GM19324 (cell line): ENCODE measurements around the gene COL16A1.

Source experiments
- ATAC-seq: cut with Tn5 transposase; IDR thresholded peaks from one replicate; pipeline ENCODE4 v1.9.1; 2021; ENCODE audit warnings: mild to moderate bottlenecking, moderate library complexity; ENCODE audit not compliant: unreplicated experiment, low FRiP score

COL16A1 gene

DNA sequence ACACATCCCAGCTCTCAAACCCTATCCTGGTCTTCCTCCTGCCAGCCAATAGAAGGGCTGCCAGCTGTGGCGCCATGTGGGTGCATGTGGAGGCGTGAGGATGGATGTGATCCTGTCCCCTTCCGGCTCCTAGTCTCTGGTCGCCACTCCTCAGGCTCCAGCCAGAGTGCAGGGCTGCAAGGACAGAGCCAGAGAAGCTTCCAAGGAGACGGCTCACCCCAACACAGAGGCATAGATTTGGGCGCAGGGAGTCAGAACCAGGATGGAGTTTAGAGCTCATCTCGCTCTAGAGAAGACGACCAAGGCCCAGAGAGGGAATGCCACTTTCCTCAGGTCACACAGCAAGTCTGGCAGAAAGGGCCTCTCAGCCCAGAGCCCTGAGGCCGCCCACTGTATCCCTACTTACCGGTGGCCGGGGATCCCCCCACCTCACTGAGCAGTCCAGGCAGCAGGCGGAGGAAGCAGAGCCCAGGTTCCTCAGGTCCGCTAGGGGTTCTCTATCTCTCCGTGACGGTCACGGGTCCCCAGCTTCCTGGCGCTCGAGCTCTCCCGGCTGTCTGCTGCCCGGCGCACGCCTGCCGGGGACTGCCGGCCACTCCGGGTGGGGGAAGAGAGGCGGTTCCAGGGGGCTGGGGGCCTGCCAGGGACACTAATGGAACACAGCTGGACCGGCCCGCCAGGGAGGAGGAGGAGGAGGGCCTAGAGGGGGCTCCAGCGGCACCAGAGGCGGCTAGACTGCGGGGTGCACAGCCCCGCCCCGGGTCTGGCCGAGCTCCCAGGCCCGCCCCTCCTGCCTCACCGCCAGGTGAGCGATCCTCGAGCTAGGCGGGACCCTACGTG lies at the start of gene COL16A1:
COL16A1 (minus strand) TSS at position 587 of the 840 bp plus-strand sequence. CDS start 1,824 bp downstream, outside the sequence.
- no peak for ATAC-seq

DNA sequence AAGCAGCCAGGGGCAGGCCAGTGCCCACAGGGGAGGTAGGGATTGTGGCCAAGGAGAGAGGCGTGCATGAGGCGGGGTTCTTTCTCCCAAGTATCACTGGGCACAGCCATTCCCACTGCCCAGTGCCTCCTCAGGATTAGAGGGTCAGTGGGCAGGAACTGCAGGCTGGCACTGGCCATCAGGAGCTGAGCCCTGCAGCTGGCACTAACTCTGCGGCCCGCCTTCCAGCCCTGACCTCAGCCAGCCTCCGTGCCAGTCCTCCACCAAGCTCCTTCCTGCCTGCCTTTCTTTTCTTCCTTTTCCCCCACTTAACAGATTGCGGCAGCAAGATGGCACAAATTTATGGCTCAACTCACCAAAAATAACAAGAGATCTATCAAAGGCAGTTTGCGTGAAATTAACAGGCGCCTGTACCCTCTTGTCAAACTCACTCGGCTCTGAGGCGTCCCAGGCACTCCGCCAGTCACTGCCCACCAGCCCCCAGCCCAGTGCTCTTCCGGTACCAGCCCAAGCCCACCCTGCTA lies 49.2 kb upstream of the COL16A1 start:
- ATAC-seq, result no peak

GRCh38 chr1:31752258-31752657 lies 48.4 kb upstream of the COL16A1 start:
- no peak for ATAC-seq

GRCh38 chr1:31751822-31752241 lies 48.0 kb upstream of the COL16A1 start:
- no peak for ATAC-seq

DNA sequence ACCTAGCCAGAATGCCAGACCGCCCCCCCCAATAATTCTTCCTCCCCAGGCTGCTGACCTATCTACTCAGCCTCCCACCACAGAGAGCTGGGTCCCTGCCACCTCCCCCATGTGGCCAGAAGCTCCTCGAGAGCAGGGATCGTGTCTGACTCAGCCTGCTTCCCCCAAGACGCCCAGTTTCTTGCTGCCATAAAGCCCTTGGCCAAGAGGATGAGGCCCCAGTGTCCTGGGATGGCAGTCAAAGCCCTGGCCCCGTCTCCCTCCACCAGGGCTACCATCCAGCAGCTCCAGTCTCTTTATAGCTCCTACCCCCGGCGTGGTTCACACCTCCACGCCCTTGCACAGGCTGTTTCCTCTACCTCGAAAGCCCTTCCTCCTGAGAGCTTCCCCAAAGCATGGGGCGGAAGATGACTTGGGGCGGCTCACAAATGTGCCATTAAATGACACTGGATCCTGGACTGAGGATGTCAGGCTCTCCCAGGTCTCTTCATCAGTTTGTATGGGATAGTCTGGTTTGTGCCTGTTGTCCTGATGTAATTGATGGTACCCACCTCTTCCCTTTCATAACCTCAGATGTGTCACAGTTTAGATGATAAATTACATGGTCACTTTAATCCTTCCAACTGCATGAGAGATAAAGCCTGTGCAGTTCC lies 47.2 kb upstream of the COL16A1 start:
- ATAC-seq, result no peak

GRCh38 chr1:31749785-31750735 lies 46.2 kb upstream of the COL16A1 start:
- no peak for ATAC-seq

DNA sequence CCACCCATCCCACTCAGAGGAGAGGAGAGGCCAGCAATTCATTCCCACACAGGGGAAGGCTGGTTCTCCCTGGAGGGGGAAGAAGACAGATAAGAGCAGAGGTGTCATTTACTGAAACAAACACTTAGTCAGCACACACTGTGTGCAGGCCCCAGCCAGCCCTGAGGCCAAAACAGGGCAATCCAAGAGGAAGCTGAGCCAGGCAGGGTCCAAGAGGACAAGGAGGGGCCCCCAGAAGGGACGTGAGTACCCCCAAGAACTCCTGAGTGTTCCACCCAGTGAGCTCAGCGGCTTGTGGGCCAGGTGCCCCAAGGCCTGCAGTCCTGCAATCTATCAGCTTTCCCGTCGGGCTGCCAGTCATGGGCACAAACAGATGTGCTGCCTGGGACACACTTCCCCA lies 44.5 kb upstream of the COL16A1 start:
- ATAC-seq, result no peak

GRCh38 chr1:31747304-31747703 lies 43.5 kb upstream of the COL16A1 start:
- ATAC-seq, result no peak

DNA sequence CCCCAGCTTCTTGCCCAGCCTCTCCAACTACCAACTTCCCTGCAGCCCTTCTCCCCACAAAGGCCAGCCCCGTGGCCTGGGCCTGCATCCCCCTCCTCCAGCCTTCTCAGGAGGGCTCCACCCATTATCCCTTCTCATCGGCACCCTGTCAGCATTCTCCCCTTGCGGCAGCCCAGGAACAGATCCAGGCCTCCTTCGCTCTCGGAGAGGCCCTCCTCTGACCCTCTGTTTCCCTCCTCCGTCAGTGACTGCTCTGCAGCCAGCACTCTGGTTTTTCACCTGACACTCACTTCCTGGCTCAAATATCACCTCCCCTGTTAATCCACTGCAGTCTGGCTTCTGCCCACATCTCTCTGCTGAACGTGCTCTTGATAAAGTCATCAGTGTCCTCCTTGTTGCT lies 42.9 kb upstream of the COL16A1 start:
- no peak for ATAC-seq

- no peak for ATAC-seq
Observed at GRCh38 chr1:31745946-31746670, 42.3 kb upstream of the COL16A1 start.

DNA sequence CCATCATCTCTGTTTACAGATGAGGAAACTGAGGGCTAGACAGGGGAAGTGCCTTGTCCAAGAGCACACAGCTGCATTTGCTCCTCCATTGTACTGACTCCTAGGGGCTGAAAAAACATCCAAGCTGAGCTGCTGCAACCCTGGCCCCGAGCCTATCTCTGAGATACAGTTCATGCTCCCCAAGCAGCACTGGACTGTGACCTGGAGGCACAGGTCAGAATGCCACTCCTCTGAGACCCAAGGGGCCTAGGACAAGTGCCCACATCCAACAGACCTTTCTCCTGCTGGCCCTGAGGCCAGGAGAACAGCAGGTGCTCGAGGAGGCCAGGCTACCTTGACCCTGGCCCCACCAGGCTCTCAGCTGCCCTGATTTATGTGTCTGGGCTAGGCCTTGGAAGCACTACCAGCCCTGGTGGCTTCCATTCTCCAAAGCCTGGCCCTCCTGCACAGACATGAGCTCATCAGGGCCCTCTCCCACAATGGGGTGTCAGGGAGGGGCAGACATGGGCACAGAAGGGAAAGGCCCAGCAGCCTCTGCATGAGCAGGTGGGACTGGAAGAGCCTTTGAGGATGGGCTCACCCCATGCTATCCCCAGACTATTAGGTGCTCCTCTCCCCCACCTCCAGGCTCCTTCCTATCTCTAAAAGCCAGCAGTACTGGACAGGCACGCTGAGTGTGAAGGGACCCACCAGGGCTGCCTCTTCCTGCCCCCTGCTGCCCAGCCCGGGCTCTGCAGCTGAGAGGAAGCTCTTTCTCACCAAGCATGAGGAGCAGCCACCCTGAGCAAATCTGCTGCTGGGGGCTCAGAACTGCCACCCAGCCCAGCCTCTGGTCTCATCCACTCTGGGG lies 41.5 kb upstream of the COL16A1 start:
- ATAC-seq, result no peak

GRCh38 chr1:31744165-31744888 lies 40.5 kb upstream of the COL16A1 start:
- peak; percentile 55 for ATAC-seq

DNA sequence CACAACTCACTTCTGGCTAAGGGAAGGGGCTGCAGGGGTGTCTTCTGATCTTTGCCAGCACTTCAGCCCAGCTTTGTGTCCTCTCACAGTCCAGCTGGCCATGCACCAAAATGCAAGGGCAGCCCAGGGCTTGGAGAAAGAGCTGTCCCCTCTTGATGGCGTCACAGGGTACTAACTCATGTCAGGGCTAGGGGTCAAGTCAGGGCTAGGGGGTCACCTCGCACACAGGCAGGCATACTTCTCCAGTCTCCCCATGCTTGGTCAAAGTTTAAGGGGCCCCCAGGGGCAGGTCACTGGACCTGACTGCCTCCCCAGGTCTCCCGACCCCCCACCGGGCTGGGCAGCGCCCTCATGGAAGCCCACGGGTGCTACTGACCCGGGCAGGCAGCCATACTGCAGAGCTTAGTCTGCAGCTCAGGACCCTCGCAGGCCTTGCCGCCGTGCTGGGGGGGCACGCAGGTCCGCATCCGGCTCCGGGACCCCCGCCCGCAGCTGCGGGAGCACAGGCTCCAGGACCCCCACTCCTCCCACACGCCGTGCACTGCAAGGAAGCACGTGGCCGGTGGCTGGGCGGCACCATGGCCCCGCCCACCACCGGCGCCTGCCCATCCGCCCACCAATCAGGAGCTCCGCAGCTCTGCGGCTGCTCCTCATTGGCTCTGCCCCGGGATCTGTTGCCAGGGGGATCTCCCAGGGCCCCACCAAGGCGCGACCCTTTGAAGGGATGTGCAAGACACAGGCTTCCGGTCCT lies 38.8 kb upstream of the COL16A1 start:
- no peak for ATAC-seq

GRCh38 chr1:31739346-31739745 lies 35.5 kb upstream of the COL16A1 start:
- no peak for ATAC-seq

DNA sequence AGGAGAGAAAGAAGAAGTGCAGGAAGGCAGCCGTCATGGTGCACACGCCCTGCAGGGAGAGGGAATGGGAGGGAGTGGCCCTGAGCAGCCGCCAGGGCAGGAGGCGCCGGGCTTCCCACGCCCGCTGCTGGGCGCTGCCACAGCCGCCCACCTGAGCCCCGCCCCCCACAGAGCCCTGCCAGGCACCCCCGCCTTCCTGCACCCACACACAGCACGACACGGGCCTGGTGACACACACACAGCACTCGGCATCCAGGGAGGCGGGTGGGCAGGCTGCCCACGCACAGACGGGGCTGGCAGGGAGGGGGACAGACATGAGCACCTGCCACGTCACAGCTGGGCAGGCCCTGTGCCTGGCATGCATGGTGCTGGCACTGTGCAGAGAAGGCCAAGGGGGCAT lies 32.9 kb upstream of the COL16A1 start:
- no peak for ATAC-seq

DNA sequence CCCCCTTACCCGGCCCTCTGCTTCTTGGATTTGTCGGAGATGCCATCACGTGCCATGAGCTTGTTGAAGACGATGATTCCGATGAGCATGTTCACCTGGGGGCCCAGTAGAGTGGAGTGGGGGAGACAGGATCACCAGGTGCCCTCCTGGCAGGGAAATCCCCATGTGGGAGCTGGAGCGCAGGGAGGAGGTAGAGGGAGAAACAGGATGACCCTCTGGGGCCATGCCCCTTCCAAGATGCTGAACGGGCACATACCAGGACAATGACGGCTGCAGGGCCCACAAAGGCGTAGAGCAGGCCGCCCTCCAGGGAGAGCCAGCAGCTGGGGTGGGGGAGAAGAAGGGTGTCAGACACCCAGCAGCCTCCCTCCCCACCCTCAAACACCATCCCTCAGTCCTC lies 31.8 kb upstream of the COL16A1 start:
- no peak for ATAC-seq

- no peak for ATAC-seq
Observed at GRCh38 chr1:31734582-31735107, 30.8 kb upstream of the COL16A1 start.
